SH-SY5Y (cell line): ENCODE results near the gene AP5Z1.

Experiments
- GATA2 ChIP-seq: IDR thresholded peaks from 2 replicates; pipeline ENCODE4 v1.6.1; 2011; ENCODE audit warnings: mild to moderate bottlenecking, low read depth, low read length
- GATA3 ChIP-seq: IDR thresholded peaks from 2 replicates; pipeline ENCODE4 v1.6.1; 2011; ENCODE audit warnings: low read depth, mild to moderate bottlenecking, low read length, moderate library complexity

Gene AP5Z1

GRCh38 chr7:4819560-4820404, 44.4 kb downstream of the AP5Z1 start:
- TF ChIP-seq GATA3 = no peak
- TF ChIP-seq GATA2 = no peak

- TF ChIP-seq GATA3 = no peak
- no peak for TF ChIP-seq GATA2
These were observed 45.1 kb downstream of the AP5Z1 start for GRCh38 chr7:4820405-4820966.

DNA sequence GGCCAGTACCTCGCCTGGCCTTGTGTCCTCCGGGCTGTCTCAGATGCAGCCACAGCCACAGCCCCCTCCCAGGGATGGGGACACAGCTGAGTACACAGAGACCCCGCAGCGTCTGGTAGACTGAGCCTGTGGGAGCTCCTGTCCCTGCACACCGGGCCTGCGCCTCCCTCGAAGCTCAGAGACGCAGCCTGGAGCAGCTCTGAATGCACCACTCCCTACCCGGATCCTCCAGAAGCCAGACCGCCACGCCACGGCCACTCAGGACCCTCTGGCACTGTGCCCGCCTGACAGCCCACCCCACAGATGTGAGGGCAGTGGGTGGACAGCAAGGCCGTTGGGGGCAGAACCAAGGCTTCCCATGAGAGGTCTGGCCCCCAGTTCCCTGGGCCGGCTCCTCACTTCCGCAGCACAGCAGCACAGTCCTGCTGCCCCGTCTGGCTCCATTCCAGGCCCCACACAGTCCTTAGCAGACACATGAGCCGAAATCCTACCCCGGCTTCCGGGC, 45.6 kb downstream of the AP5Z1 start:
- TF ChIP-seq GATA2 (no peak), GATA3 (no peak)

DNA sequence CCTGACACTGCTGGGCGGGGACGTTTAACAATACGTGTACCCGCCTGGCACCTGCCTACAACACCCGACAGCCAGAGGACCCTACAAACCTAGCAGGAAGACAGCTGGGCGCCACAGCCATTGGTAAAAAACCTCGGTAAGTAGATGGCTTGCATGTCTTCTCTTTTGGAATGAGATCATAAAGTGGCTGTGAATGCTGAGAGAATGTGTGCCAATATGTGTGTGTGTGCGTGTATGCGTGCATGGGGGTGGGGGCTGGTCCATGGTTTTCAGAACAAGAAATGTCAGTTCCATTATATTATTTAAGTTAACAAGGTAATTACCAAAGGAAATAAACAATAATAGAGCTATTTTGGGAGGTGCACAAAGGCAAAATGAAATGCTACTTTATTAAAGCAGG, 47.3 kb downstream of the AP5Z1 start:
- TF ChIP-seq GATA2 = no peak
- TF ChIP-seq GATA3 = no peak

DNA sequence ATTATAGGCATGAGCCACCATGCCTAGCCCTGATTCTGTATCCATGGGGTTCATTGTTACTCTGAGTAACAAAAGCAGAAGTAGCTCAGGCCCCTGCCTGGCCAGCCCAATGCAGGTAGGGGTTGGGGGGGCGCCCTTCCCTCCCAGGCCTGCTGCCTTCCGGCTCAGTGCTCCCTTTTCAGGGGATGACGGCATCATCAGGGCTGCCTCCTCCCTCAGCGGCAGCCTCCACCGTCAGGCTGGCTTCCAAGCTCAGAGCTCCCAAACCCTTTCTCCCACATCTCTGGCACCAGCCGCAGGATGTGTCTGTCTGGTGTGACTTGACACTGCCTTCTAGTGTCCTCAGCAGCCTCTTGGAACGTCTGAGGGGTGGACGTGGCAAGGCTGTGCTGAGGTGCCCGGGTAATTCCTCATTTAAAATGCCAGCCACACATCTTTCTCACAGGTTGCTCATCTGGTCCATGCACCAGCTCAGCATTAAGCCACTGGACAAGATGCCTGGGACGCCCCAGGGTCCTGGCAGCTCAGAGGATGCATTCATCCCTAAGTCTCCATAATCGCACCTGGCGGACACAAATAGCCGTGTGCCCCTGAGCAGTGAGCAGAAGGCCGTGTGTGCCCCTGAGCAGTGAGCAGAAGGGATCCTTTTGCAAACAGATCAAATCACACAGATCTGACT, 48.2 kb downstream of the AP5Z1 start:
- TF ChIP-seq GATA3 = no peak
- TF ChIP-seq GATA2 = no peak

DNA sequence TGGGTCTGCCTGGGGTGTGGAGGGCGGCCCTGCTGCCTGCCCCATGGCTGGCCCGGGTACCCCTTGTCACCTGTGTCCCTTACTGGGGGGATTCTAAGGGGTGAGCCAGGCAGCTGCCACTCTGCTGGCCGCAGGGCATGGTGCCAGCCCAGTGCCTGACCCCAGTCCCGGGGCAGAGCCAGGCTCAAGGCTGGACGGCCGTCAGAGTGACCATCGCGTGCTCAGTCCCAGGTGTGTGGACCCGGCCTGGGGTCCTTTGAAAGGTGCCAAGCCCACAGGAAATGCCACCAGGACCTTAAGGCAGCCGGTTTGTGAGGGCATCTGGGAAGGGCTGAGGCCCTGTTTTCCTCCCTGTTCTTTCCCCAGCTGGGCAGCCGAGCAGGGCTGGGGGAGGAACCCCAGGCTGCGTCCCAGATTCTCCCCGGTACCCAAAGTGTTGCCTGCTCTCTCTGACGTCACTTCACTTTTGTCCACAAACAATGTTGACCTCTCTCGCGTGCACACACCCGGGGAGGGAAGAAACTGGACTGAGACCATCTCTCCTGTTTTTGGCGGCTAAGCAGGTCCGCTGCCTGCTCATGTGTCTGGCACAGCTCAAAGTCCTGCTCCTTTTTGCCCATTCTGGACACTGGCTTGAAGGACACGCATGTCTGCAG, 48.8 kb downstream of the AP5Z1 start:
- TF ChIP-seq GATA3 = no peak
- TF ChIP-seq GATA2 = no peak

DNA sequence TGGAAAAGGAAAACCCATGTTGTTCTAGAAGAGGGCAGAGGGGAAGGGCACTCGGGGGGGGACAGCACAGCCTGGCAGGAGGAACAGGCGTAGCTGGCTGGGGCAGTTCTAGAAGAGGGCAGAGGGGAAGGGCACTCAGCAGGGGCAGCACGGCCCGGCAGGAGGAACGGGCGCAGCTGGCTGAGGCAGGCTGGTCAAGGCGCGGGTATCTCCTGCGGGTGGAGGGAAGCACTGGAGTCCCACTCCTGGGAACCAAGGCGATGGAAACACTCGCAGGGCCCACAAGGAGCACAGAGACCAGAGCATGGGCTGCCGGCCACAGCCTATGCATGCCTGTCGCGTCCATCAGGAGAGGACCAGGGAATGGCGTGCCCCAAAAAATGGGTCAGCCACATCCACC, 49.7 kb downstream of the AP5Z1 start:
- TF ChIP-seq GATA2 (no peak), GATA3 (no peak)

DNA sequence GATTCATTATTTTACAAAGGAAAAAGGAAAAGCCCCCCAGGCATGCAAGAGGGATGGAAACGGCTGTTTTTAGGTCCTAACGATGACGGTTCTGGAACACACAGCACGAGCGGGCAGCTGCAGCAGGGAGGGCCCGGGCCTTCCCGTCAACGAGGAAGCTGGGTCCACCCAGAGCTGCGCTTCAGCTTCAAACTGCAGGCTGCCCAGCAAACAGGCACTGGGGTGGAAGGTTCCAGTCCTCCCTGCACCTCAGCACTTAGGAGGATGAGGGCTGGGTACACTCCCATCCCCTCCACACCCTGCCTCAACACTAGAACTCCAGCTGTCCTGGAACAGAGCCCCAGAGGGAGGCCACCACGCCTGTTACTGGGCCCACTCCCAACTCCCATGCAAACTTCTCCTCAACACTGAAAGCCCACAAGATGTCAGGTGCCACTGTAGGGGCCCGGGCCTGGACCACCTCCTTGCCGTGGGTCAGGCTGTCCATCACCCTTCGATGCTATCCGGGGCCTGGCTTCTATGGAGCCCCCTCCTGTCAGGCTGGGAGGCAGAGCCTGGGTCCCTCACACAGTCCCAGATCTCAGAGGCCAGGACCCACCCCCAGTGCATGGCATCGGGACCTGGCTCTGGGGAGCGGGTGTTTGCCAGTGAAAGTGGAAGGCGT, 53.4 kb downstream of the AP5Z1 start:
- no peak for TF ChIP-seq GATA2
- TF ChIP-seq GATA3 = no peak

GRCh38 chr7:4830176-4830575, 54.8 kb downstream of the AP5Z1 start:
- peak; percentile 91 for TF ChIP-seq GATA2
- TF ChIP-seq GATA3 = no peak

DNA sequence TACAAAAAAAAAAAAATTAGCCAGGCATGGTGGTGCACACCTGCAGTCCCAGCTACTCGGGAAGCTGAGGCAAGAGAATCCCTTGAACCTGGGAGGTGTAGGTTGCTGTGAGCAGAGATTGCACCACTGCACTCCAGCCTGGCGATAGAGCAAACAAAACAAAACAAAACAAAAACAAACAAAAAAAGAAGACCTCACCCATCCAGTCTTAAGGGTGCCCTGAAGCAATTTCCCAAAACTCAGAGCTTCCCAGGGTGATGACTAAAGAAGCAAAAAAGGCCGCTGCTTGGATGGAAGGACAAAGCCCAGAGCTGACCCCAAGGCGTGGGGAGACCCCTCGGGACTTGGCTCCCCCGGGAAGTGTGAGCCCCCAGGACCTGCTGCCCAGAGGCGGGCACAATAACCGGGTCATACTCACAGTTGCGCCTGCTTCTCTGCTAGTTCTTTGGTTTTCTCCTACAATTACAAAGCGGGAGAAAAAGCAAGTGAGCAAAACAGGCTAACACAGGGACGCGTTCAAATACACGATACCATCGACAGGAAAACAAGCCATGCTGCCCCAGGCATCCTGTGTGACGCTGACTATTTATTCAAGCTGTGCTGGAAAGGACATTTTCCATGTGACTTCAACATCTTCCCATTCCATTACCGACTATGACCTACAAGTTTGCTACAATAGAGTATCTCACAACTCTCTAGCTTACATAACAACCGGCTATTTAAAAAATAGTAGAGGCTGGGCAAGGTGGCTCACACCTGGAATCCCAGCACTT, 56.5 kb downstream of the AP5Z1 start:
- TF ChIP-seq GATA3 = no peak
- TF ChIP-seq GATA2 = peak; percentile 86

DNA sequence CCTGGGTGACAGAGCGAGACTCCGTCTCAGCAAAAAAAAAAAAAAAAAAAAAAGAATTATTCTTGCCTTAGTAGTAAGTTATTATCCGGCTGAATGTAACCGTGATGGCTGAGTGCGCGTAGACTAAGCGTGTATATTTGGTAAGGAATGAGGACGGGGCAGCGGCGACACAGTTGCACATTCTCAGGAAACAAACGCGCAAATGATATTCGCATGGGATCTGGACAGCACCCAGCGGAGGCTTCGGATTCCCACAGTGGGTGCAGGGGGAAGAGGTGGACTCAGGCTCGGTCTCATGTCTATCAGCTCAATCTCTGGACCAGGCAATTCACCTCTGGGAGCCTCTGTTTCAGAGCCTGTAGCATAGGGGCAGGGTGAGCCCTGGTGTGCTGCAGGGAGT, 57.3 kb downstream of the AP5Z1 start:
- TF ChIP-seq GATA3 (no peak), GATA2 (peak; percentile 44; the same call in 1 of the 2 replicates)

- TF ChIP-seq GATA3 (no peak), GATA2 (no peak)
These were observed 57.8 kb downstream of the AP5Z1 start for GRCh38 chr7:4833176-4833575.
